ENCODE results near the gene CLIP2.

DNA sequence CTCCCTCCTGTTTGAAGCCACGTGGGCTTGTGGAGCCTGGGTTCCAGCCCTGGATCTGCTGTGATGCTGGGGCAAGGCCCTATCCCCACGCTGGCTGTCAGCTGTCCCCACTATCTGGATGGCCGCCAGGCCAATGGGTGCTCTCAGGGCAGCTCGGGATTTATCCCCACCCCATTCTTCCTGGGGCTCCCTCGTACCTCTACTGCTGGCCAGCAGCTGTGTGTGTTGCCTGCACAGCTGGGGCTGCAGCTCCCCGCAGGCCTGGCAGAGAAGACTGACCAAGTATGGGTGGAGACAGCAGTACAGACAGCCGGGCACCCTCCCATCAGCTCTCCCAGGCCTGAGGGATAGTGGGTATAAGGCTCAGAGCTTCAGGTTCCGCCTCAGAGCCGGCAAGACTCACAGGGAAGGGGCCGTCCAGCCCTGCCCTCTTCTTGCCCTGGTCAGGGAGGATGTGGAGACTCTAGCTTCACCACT is 13.6 kb downstream of the CLIP2 start:
- TF ChIP-seq CTCF (IDR thresholded peaks at IDR 0.05; ENCODE audit: borderline replicate concordance, extremely low read depth, low read length, poor library complexity, severe bottlenecking): no peak
- TF ChIP-seq EZH2 (IDR thresholded peaks at IDR 0.05; ENCODE audit: borderline replicate concordance, low read depth, low read length, severe bottlenecking): no peak
